Measurements from ENCODE around the gene PTPRN2. TPM values are rescaled to one million over a fixed set of nuclear protein-coding genes. Genes with fewer than 3 reads are reported as not detected.
"Not testable (repeated sequence)": the region's sequence is repeated elsewhere in the genome, so short reads cannot be mapped to it uniquely, and the experiment has no call there.

The PTPRN2 gene
- polyA plus RNA-seq, 4 donors, result 1.6 to 11.7 (median 4.0) TPM

DNA sequence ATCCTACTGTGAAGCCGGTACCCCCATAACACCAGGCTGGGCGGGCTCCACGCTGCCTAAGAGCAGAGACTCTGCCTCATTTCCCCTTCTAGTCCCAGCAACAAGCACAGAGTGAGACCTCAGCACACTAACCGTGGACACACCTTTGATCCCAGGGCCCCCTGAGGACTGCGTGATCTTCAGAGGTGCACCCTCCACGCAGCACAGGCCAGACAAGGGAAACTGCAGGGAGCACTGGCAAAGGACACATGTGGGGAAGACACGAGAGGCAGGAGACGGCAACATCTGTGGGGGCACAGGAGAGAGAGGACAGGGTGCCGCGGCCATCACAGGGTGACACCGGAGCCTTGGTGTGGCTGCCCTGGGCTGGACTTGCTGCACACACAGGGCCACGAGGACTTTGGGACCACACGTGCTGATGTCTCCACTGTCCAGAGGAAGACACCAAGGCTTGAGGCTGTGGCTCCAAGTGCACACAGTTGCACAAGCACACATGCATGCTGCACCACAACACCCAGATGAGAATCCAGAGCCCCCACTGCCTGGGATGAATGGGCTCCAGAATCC lies 128.8 kb downstream of the PTPRN2 start:
- WGBS, 3 donors, result 78 to 84% (median 84%) methylated on average over 13 of the region's 13 CpGs
- no peak overlapping the region for H3K4me3 ChIP-seq (ENCODE audit: low read depth in 1 of 3, low read length in 3 of 3)
- H3K4me1 ChIP-seq (ENCODE audit: control insufficient read depth in 3 of 3, insufficient read depth in 2 of 3, low read depth in 1 of 3, low read length in 2 of 3), result no peaks in the 10 kb centered on the region
- no peaks in the 10 kb centered on the region for H3K36me3 ChIP-seq (ENCODE audit: control insufficient read depth in 3 of 3, insufficient read depth in 2 of 3, low read depth in 1 of 3, low read length in 3 of 3)
- FAIRE-seq (no peak), DNase-seq (no peak)
- H3K27me3 ChIP-seq (ENCODE audit: control insufficient read depth in 3 of 3, insufficient read depth in 3 of 3, low read length in 3 of 3), result no peaks in the 10 kb centered on the region
- peaks cover 0 to 16% of the 10 kb centered on the region in 2 donors for H3K9me3 ChIP-seq (ENCODE audit: control insufficient read depth in 2 of 2, insufficient read depth in 1 of 2, low read depth in 1 of 2, low read length in 1 of 2)
- H3K27ac ChIP-seq (ENCODE audit: low read depth in 1 of 3, low read length in 2 of 3), result no peak overlapping the region

DNA sequence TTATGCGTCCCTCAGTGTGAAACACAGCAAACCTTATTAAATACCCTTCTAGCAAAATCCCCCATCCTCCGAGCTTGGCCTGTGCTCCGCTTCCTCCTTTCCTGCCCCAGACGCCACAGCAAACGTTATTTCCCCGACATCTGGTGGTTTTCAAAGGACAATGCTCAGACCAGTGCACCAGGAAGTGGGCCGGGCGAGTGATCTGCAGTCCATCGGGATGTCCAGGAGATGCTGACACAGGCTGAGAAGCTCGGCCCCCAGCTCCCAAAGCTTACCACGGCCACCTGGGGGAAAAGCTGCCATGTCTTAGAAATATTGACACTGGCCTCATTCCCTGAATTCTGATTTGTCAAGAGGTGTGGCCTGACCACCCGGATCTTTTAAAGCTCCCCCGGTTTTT lies 129.5 kb downstream of the PTPRN2 start:
- no peaks in the 10 kb centered on the region for H3K27me3 ChIP-seq (ENCODE audit: control insufficient read depth in 3 of 3, insufficient read depth in 3 of 3, low read length in 3 of 3)
- H3K36me3 ChIP-seq (ENCODE audit: control insufficient read depth in 3 of 3, insufficient read depth in 2 of 3, low read depth in 1 of 3, low read length in 3 of 3), result no peaks in the 10 kb centered on the region
- H3K27ac ChIP-seq (ENCODE audit: low read depth in 1 of 3, low read length in 2 of 3), result no peak overlapping the region
- H3K4me3 ChIP-seq (ENCODE audit: low read depth in 1 of 3, low read length in 3 of 3), result no peak overlapping the region
- peaks cover 0 to 16% of the 10 kb centered on the region in 2 donors for H3K9me3 ChIP-seq (ENCODE audit: control insufficient read depth in 2 of 2, insufficient read depth in 1 of 2, low read depth in 1 of 2, low read length in 1 of 2)
- no peaks in the 10 kb centered on the region for H3K4me1 ChIP-seq (ENCODE audit: control insufficient read depth in 3 of 3, insufficient read depth in 2 of 3, low read depth in 1 of 3, low read length in 2 of 3)
- 54 to 84% (median 71%) methylated on average over 13 of the region's 13 CpGs for WGBS, 3 donors
- DNase-seq (no peak), FAIRE-seq (no peak)

DNA sequence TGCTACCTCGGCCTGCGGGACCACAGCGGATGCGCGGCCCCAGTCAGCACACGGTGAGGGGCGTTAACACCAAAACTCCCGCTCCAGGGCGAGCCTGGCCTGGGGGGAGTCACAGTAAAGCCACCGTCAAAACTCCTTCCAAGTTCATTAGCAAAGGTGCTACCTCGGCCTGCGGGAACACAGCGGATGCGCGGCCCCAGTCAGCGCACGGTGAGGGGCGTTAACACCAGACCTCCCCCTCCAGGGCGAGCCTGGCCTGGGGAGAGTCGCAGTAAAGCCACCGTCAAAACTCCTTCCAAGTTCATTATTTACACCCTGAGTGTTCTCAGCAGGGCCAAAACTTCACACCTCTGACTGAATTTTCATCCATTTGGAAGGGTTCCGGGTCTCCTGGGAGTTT lies 130.0 kb downstream of the PTPRN2 start:
- FAIRE-seq; DNase-seq; H3K27me3 ChIP-seq (ENCODE audit: control insufficient read depth in 3 of 3, insufficient read depth in 3 of 3, low read length in 3 of 3); H3K27ac ChIP-seq (ENCODE audit: low read depth in 1 of 3, low read length in 2 of 3); H3K4me3 ChIP-seq (ENCODE audit: low read depth in 1 of 3, low read length in 3 of 3); H3K36me3 ChIP-seq (ENCODE audit: control insufficient read depth in 3 of 3, insufficient read depth in 2 of 3, low read depth in 1 of 3, low read length in 3 of 3); H3K4me1 ChIP-seq (ENCODE audit: control insufficient read depth in 3 of 3, insufficient read depth in 2 of 3, low read depth in 1 of 3, low read length in 2 of 3): not testable (repeated sequence)
- H3K9me3 ChIP-seq (ENCODE audit: control insufficient read depth in 2 of 2, insufficient read depth in 1 of 2, low read depth in 1 of 2, low read length in 1 of 2), result peaks cover 0 to 16% of the 10 kb centered on the region in 2 donors
- 85 to 92% (median 88%) methylated on average over 22 of the region's 22 CpGs for WGBS, 3 donors

DNA sequence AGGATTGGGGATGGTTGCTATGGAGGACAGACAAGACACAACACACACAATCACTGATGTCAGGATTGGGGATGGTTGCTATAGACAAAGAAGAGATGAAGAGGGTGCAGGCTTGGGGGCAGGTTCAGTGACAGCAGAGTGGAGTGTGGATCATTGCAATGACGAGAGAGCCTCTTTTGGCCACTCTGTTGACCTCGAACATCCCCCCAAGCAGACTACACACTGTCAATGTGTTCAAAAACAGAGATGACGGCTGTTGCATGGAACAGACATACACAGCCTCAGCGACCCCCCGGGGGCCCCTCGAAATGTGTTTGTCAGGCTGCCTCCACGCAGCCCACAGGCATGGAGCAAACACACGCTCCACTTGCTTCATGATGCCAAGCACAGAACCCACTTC lies 133.0 kb downstream of the PTPRN2 start:
- no peak overlapping the region for H3K4me3 ChIP-seq (ENCODE audit: low read depth in 1 of 3, low read length in 3 of 3)
- H3K4me1 ChIP-seq (ENCODE audit: control insufficient read depth in 3 of 3, insufficient read depth in 2 of 3, low read depth in 1 of 3, low read length in 2 of 3), result no peaks in the 10 kb centered on the region
- peaks cover 0 to 16% of the 10 kb centered on the region in 2 donors for H3K9me3 ChIP-seq (ENCODE audit: control insufficient read depth in 2 of 2, insufficient read depth in 1 of 2, low read depth in 1 of 2, low read length in 1 of 2)
- no peak for FAIRE-seq
- WGBS, 3 donors, result 83 to 93% (median 92%) methylated on average over 8 of the region's 8 CpGs
- DNase-seq, result no peak
- H3K27me3 ChIP-seq (ENCODE audit: control insufficient read depth in 3 of 3, insufficient read depth in 3 of 3, low read length in 3 of 3), result no peaks in the 10 kb centered on the region
- no peaks in the 10 kb centered on the region for H3K36me3 ChIP-seq (ENCODE audit: control insufficient read depth in 3 of 3, insufficient read depth in 2 of 3, low read depth in 1 of 3, low read length in 3 of 3)
- no peak overlapping the region for H3K27ac ChIP-seq (ENCODE audit: low read depth in 1 of 3, low read length in 2 of 3)

DNA sequence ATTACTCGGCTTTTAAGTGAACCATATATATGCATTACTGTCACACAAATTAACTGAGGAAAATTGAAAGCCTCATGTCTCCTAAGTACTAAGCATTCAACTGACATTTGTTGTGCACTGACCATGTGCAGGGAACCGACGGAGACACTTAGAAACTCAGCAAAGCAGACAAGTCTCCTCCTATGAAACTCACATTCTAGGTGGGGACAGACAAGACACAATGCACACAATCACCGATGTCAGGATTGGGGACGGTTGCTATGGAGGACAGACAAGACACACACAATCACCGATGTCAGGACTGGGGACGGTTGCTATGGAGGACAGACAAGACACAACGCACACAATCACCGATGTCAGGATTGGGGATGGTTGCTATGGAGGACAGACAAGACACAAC lies 134.0 kb downstream of the PTPRN2 start:
- no peaks in the 10 kb centered on the region for H3K36me3 ChIP-seq (ENCODE audit: control insufficient read depth in 3 of 3, insufficient read depth in 2 of 3, low read depth in 1 of 3, low read length in 3 of 3)
- H3K9me3 ChIP-seq (ENCODE audit: control insufficient read depth in 2 of 2, insufficient read depth in 1 of 2, low read depth in 1 of 2, low read length in 1 of 2), result peaks cover 0 to 16% of the 10 kb centered on the region in 2 donors
- no peak overlapping the region for H3K27ac ChIP-seq (ENCODE audit: low read depth in 1 of 3, low read length in 2 of 3)
- WGBS, 3 donors, result 84 to 86% (median 85%) methylated on average over 7 to 9 of the region's 9 CpGs
- H3K4me1 ChIP-seq (ENCODE audit: control insufficient read depth in 3 of 3, insufficient read depth in 2 of 3, low read depth in 1 of 3, low read length in 2 of 3), result no peaks in the 10 kb centered on the region
- no peak overlapping the region for H3K4me3 ChIP-seq (ENCODE audit: low read depth in 1 of 3, low read length in 3 of 3)
- H3K27me3 ChIP-seq (ENCODE audit: control insufficient read depth in 3 of 3, insufficient read depth in 3 of 3, low read length in 3 of 3), result no peaks in the 10 kb centered on the region
- FAIRE-seq (no peak), DNase-seq (no peak)

DNA sequence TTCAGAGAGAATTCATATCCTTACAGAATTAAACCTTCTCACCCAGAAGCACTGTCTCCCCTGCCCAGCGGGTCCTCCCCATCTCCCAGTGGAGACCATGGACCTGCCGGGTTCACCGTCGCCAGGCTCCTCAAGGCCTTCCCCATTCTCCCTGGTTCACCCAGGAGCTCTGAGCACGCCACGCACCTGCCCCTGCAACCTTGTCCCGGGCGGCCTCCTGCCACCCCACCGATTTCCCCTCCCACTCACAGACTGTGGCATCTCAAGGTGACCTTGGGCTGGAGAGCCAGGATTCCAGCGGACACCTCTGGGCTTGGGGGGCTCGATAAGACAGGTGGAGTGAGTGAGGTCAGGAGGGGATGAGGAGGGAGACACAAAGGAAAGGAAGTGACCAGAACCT lies 135.3 kb downstream of the PTPRN2 start:
- whole genome bisulfite sequencing, 3 donors, result 90 to 91% (median 91%) methylated on average over 11 of the region's 11 CpGs
- FAIRE-seq (no peak), DNase-seq (no peak)
- H3K9me3 ChIP-seq (ENCODE audit: control insufficient read depth in 2 of 2, insufficient read depth in 1 of 2, low read depth in 1 of 2, low read length in 1 of 2), result peaks cover 0 to 16% of the 10 kb centered on the region in 2 donors
- no peaks in the 10 kb centered on the region for H3K36me3 ChIP-seq (ENCODE audit: control insufficient read depth in 3 of 3, insufficient read depth in 2 of 3, low read depth in 1 of 3, low read length in 3 of 3)
- H3K27me3 ChIP-seq (ENCODE audit: control insufficient read depth in 3 of 3, insufficient read depth in 3 of 3, low read length in 3 of 3), result no peaks in the 10 kb centered on the region
- no peak overlapping the region for H3K4me3 ChIP-seq (ENCODE audit: low read depth in 1 of 3, low read length in 3 of 3)
- H3K27ac ChIP-seq (ENCODE audit: low read depth in 1 of 3, low read length in 2 of 3), result no peak overlapping the region
- no peaks in the 10 kb centered on the region for H3K4me1 ChIP-seq (ENCODE audit: control insufficient read depth in 3 of 3, insufficient read depth in 2 of 3, low read depth in 1 of 3, low read length in 2 of 3)

DNA sequence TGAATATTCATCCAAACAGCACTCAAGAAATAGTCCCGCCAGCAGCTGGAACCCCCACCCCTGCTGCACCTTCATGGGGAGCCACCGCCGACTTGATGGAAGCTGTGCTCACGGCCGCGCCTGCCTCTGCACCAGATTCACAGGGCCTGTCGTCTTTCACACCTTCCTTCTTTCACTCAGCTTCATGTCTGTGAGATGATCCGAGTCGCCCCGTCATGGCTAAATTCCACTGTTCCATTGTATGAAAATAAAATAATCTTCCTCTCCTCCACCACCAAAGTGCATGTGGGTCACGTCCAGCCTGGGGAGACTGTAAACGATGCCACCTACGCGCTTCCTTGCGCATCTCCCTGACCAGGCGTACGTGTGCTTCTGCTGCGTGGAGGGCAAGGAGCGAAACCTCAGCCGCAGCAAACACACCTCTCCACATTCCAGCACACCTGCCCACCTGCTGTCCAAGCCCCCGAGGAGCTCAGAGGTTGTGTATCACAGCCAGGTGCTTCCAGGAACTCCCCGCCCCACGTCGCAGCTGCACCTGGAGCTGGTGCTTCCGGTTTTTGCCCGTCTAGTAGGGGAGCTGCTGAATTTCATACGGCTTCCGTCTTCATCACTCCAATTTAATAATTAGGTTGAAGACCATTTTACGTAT lies 137.0 kb downstream of the PTPRN2 start:
- Histone ChIP-seq H3K27me3 (ENCODE audit: control insufficient read depth in 3 of 3, insufficient read depth in 3 of 3, low read length in 3 of 3) (no peaks in the 10 kb centered on the region), H3K27ac (ENCODE audit: low read depth in 1 of 3, low read length in 2 of 3) (no peak overlapping the region), H3K4me3 (ENCODE audit: low read depth in 1 of 3, low read length in 3 of 3) (no peak overlapping the region), H3K9me3 (ENCODE audit: control insufficient read depth in 2 of 2, insufficient read depth in 1 of 2, low read depth in 1 of 2, low read length in 1 of 2) (peaks cover 0 to 5% of the 10 kb centered on the region in 2 donors), H3K36me3 (ENCODE audit: control insufficient read depth in 3 of 3, insufficient read depth in 2 of 3, low read depth in 1 of 3, low read length in 3 of 3) (no peaks in the 10 kb centered on the region), H3K4me1 (ENCODE audit: control insufficient read depth in 3 of 3, insufficient read depth in 2 of 3, low read depth in 1 of 3, low read length in 2 of 3) (no peaks in the 10 kb centered on the region)
- FAIRE-seq (no peak), DNase-seq (no peak)
- WGBS, 3 donors, result 66 to 77% (median 73%) methylated on average over 29 of the region's 29 CpGs

DNA sequence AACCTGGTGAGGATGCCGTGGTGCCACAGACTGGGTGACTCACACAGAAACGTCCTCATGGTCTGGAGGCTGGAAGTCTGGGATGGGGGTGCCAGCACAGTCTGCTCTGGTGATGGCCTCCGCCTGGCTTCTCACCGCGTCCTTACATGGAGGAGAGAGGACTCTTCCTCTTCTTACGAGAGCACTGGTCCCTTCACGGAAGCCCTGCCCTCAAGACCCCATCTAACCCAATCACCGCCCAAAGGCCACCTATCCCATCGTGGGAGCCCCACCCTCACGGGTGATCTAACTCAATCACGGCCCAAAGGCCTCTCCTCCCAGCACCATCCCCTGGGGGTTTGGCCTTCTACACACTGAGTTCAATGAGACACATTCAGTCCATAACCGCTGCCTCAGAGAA lies 137.7 kb downstream of the PTPRN2 start:
- H3K36me3 ChIP-seq (ENCODE audit: control insufficient read depth in 3 of 3, insufficient read depth in 2 of 3, low read depth in 1 of 3, low read length in 3 of 3), result no peaks in the 10 kb centered on the region
- WGBS, 3 donors, result 86 to 91% (median 88%) methylated on average over 12 of the region's 12 CpGs
- FAIRE-seq, result no peak
- no peak for DNase-seq
- no peaks in the 10 kb centered on the region for H3K4me1 ChIP-seq (ENCODE audit: control insufficient read depth in 3 of 3, insufficient read depth in 2 of 3, low read depth in 1 of 3, low read length in 2 of 3)
- H3K27me3 ChIP-seq (ENCODE audit: control insufficient read depth in 3 of 3, insufficient read depth in 3 of 3, low read length in 3 of 3), result no peaks in the 10 kb centered on the region
- H3K27ac ChIP-seq (ENCODE audit: low read depth in 1 of 3, low read length in 2 of 3), result no peak overlapping the region
- H3K4me3 ChIP-seq (ENCODE audit: low read depth in 1 of 3, low read length in 3 of 3), result no peak overlapping the region
- H3K9me3 ChIP-seq (ENCODE audit: control insufficient read depth in 2 of 2, insufficient read depth in 1 of 2, low read depth in 1 of 2, low read length in 1 of 2), result peaks cover 0 to 4% of the 10 kb centered on the region in 2 donors

DNA sequence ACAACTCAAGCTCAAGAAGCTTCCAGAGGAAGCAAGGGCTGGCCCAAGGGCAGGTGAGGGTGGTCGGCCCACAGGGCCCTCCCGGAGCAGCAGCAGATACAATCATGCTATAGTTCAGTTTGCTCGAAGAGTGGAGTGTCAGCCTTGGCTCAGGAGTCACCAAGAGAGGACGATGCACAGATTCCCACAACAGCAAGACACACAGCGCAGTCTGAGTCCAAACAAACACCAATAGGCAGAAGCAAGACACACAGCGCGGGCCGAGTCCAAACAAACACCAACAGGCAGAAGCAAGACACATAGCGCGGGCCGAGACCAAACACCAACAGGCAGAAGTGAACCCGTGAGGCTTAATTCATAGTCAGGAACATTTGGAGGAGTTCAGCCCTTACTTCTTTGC lies 138.4 kb downstream of the PTPRN2 start:
- DNase-seq (no peak), FAIRE-seq (no peak)
- no peaks in the 10 kb centered on the region for H3K9me3 ChIP-seq (ENCODE audit: control insufficient read depth in 2 of 2, insufficient read depth in 1 of 2, low read depth in 1 of 2, low read length in 1 of 2)
- no peak overlapping the region for H3K4me3 ChIP-seq (ENCODE audit: low read depth in 1 of 3, low read length in 3 of 3)
- H3K36me3 ChIP-seq (ENCODE audit: control insufficient read depth in 3 of 3, insufficient read depth in 2 of 3, low read depth in 1 of 3, low read length in 3 of 3), result no peaks in the 10 kb centered on the region
- H3K27ac ChIP-seq (ENCODE audit: low read depth in 1 of 3, low read length in 2 of 3), result no peak overlapping the region
- H3K27me3 ChIP-seq (ENCODE audit: control insufficient read depth in 3 of 3, insufficient read depth in 3 of 3, low read length in 3 of 3), result no peaks in the 10 kb centered on the region
- no peaks in the 10 kb centered on the region for H3K4me1 ChIP-seq (ENCODE audit: control insufficient read depth in 3 of 3, insufficient read depth in 2 of 3, low read depth in 1 of 3, low read length in 2 of 3)
- WGBS, 3 donors, result 90 to 95% (median 95%) methylated on average over 12 of the region's 12 CpGs
